Fibroblast of pulmonary artery (primary cell): ENCODE data around the gene ACBD7.

ENCODE experiments used
- DNase-seq: peaks from one replicate; pipeline ENCODE4 v3.0.0-alpha.2; 2010; ENCODE audit warnings: low read depth
- H3K4me3 ChIP-seq: replicated peaks from 2 replicates; pipeline ENCODE4 v1.5.1; 2011; ENCODE audit warnings: low read depth, mild to moderate bottlenecking, control low read depth, low read length, moderate library complexity
- TF ChIP-seq, protein P1 (sequence below): IDR thresholded peaks from 2 replicates; pipeline ENCODE4 v1.5.1; 2011; ENCODE audit warnings: mild to moderate bottlenecking, control low read depth, low read length, inconsistent platforms; ENCODE audit errors: missing control alignments

Gene ACBD7

DNA sequence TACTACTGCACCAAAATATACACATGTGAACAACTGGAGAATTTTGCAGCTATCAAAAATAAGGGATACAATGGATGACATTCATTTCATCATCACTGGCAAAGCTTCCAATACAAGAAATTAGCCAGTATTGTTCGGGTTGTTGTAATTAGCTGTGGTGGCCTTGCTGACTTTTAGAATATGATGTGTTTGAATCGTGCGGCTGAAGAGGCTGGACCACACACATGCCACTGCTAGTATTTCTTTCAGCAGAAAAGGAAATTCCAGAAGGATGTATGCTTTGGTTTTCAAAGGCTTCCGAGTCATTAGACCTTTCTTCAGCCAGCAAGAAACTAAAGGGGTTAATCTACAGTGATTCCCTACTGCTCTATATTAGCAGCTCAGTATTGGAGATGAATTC lies 25.2 kb upstream of the ACBD7 start:
- no peak for DNase-seq
- TF ChIP-seq, protein P1, sequence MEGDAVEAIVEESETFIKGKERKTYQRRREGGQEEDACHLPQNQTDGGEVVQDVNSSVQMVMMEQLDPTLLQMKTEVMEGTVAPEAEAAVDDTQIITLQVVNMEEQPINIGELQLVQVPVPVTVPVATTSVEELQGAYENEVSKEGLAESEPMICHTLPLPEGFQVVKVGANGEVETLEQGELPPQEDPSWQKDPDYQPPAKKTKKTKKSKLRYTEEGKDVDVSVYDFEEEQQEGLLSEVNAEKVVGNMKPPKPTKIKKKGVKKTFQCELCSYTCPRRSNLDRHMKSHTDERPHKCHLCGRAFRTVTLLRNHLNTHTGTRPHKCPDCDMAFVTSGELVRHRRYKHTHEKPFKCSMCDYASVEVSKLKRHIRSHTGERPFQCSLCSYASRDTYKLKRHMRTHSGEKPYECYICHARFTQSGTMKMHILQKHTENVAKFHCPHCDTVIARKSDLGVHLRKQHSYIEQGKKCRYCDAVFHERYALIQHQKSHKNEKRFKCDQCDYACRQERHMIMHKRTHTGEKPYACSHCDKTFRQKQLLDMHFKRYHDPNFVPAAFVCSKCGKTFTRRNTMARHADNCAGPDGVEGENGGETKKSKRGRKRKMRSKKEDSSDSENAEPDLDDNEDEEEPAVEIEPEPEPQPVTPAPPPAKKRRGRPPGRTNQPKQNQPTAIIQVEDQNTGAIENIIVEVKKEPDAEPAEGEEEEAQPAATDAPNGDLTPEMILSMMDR = no peak

DNA sequence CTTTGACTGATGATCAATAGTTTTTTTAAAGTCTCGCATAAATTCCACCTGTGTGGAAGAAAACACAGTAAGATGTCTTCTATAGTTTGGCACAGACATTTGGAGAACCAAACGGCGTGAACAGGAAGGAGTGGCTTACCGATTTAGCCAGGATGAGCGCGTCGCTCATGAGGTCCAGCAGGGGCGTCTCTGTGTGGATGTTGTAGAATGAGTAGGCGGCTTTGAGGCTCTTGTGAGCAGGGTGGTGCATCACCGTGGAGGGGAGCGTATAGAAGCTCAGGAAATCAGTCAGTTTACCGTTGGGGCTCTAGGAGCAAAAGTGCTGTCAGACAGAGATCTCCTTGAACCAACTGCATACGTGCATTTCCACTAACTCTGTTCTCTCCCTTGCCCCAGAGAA lies 24.1 kb upstream of the ACBD7 start:
- TF ChIP-seq, protein P1 = no peak
- H3K4me3 ChIP-seq = no peak overlapping the region
- DNase-seq = no peak

More for the DNA sequence above, 25.2 kb upstream of the ACBD7 start:
- no peak overlapping the region for H3K4me3 ChIP-seq

GRCh38 chr10:15106352-15107013 lies 17.9 kb upstream of the ACBD7 start:
- TF ChIP-seq, protein P1 = peak; percentile 95
- peak; percentile 82 for DNase-seq
- H3K4me3 ChIP-seq = no peak overlapping the region

DNA sequence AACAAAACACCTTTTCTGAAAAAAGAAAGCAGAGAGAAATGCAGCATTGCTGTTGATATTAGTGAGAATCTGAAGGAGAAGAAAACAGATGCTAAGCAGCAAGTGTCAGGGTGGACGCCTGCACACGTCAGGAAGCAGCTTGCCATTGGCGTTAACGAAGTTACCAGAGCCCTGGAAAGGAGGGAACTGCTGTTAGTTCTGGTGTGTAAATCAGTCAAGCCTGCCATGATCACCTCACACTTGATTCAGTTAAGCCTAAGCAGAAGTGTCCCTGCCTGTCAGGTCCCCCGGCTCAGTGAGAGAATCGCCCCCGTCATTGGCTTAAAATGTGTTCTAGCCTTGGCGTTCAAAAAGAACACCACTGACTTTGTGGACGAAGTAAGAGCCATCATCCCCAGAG lies 14.9 kb upstream of the ACBD7 start:
- DNase-seq = no peak
- no peak overlapping the region for H3K4me3 ChIP-seq
- TF ChIP-seq, protein P1 = no peak

GRCh38 chr10:15099886-15100285 lies 11.3 kb upstream of the ACBD7 start:
- DNase-seq = no peak
- H3K4me3 ChIP-seq = no peak overlapping the region
- TF ChIP-seq, protein P1 = no peak

DNA sequence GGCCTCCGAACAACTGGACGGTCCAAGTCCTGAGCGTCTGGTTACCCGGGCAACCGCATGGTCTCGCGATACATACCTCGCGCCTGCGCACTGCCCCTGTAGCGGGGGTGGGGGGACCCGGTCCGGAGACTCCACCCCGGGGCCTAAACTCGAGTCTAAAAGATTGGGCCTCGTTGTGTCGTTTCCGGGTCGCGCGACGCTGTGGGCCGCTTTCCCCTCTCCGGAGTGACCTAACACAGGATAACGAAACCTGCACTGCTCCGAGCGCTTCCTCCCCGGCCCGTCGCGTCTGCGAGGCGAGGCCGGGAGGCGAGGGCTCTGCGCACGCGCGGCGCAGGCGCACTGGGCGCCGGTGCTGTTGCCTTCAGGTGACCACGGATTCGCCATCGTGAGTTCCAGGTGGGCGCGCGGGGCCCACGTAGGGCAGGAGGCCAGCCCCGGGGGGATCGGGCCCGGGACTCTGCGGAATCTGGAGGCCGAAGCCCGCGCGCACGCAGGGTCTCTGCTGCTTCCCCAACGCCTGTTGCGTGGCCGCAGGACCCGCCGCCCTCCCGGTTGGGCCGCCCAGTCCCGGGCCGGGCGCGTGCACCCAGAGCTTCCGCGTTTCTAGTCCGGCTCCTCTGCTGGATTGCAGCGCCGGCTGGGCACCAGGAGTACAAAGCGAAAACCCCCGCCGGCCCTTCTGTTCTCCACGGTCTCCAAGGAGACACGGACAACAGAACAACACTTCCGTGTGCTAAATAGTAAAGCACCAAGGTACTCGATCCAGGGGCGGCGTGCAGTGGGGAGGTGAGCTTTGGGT lies 8.6 kb upstream of the ACBD7 start, which contains the start of gene RPP38:
TSS of gene RPP38 (plus strand) at position 345 of the 802 bp plus-strand sequence. CDS start 5,960 bp downstream, outside the sequence.
- H3K4me3 ChIP-seq = peak within 1 kb of the TSS; percentile 95
- peak; percentile 97 for DNase-seq
- TF ChIP-seq, protein P1 = no peak

- TF ChIP-seq, protein P1 = no peak
- no peak for DNase-seq
These were observed 8.1 kb upstream of the ACBD7 start for GRCh38 chr10:15096661-15097010.

More at GRCh38 chr10:15096661-15097010, 8.1 kb upstream of the ACBD7 start:
- H3K4me3 ChIP-seq = peak overlapping the region; percentile 95
